SU-DHL-6 (cell line): ENCODE measurements around the gene HIVEP2.

ENCODE experiments used
- H2AFZ ChIP-seq: fragments of 200-600 bp; sonication (generic); 2 replicates; pipeline ENCODE4 v1.6.1; 2014; ENCODE audit warnings: low read depth, mild to moderate bottlenecking, moderate library complexity, mixed read lengths, antibody characterized with exemption, low read length; ENCODE audit not compliant: severe bottlenecking
- H3F3A ChIP-seq: fragments of 200-600 bp; shearing (Covaris generic); 2 replicates; pipeline ENCODE4 v1.6.0; 2016; ENCODE audit warnings: antibody characterized with exemption, mild to moderate bottlenecking; ENCODE audit not compliant: insufficient read depth
- H3K27ac ChIP-seq: fragments of 200-600 bp; sonication (generic); 2 replicates; pipeline ENCODE4 v1.5.1; 2016; ENCODE audit warnings: low read depth, mild to moderate bottlenecking, low read length, moderate library complexity, mixed read lengths
- H3K27me3 ChIP-seq: fragments of 200-600 bp; sonication (generic), shearing (Covaris generic); 2 replicates; pipeline ENCODE4 v1.6.0; 2014; ENCODE audit warnings: mild to moderate bottlenecking, low read length
- H3K36me3 ChIP-seq: fragments of 200-600 bp; sonication (generic); 2 replicates; pipeline ENCODE4 v1.6.1; 2014; ENCODE audit warnings: mild to moderate bottlenecking, low read length, mixed read lengths
- H3K4me2 ChIP-seq: fragments of 300-600, 200-600 bp; shearing (Covaris generic), sonication (generic); 2 replicates; pipeline ENCODE4 v1.6.0; 2014; ENCODE audit warnings: low read length, low read depth, mild to moderate bottlenecking; ENCODE audit not compliant: poor library complexity, severe bottlenecking
- H3K4me3 ChIP-seq: fragments of 200-600 bp; sonication (generic); 2 replicates; pipeline ENCODE4 v1.5.1; 2014; ENCODE audit warnings: antibody characterized with exemption, low read length, mild to moderate bottlenecking, mixed read lengths; ENCODE audit not compliant: insufficient read depth, poor library complexity, severe bottlenecking
- H3K79me2 ChIP-seq: fragments of 200-600 bp; sonication (generic); 2 replicates; pipeline ENCODE4 v1.6.1; 2014; ENCODE audit warnings: mild to moderate bottlenecking, low read length, moderate library complexity; ENCODE audit not compliant: insufficient read depth
- H3K9ac ChIP-seq: fragments of 200-600 bp; sonication (generic); 2 replicates; pipeline ENCODE4 v1.7.0; 2014; ENCODE audit warnings: mild to moderate bottlenecking, low read length
- H3K9me2 ChIP-seq: fragments of 200-600 bp; sonication (generic); replicated peaks from 2 replicates; pipeline ENCODE4 v1.6.1; 2014; ENCODE audit warnings: low read length; ENCODE audit not compliant: insufficient read depth
- H3K9me3 ChIP-seq: fragments of 200-600 bp; sonication (generic); 2 replicates; pipeline ENCODE4 v1.6.1; 2014; ENCODE audit warnings: low read length, mixed read lengths; ENCODE audit not compliant: insufficient read depth
- H4K20me1 ChIP-seq: fragments of 200-600 bp; sonication (generic); 2 replicates; pipeline ENCODE4 v1.6.1; 2014; ENCODE audit warnings: low read depth, mild to moderate bottlenecking, antibody characterized with exemption, low read length, moderate library complexity, mixed read lengths
- CTCF ChIP-seq: fragments of 200-600 bp; sonication (generic); IDR thresholded peaks from one replicate; pipeline ENCODE4 v1.5.1; 2017; ENCODE audit warnings: antibody characterized with exemption, mild to moderate bottlenecking, low read length, moderate library complexity; ENCODE audit not compliant: insufficient read depth, poor library complexity, severe bottlenecking
- EZH2phosphoT487 ChIP-seq: fragments of 200-600 bp; sonication (generic), shearing (Covaris generic); conservative IDR thresholded peaks from 2 replicates; pipeline ENCODE4 v1.6.1; 2018; ENCODE audit warnings: mild to moderate bottlenecking, antibody characterized with exemption, low read length, moderate library complexity, mixed read lengths

Gene HIVEP2

GRCh38 chr6:142879076-142879475 is 65.9 kb downstream of the HIVEP2 start:
- Histone ChIP-seq H3K9ac (no peak overlapping the region), H2AFZ (no peak overlapping the region), H3K4me2 (no peak overlapping the region), H3F3A (no peaks in the 10 kb centered on the region), H3K27ac (no peak overlapping the region), H3K9me2 (no peaks in the 10 kb centered on the region), H3K36me3 (no peaks in the 10 kb centered on the region), H3K9me3 (no peaks in the 10 kb centered on the region), H3K4me3 (no peak overlapping the region), H3K27me3 (no peaks in the 10 kb centered on the region), H4K20me1 (0 out of 2 replicates have a peak, but pooled peaks cover 5% of the 10 kb centered on the region), H3K79me2 (peaks cover 5% of the 10 kb centered on the region; the same call in 1 of the 2 replicates)
- TF ChIP-seq EZH2phosphoT487 (no peak), CTCF (no peak)

GRCh38 chr6:142878407-142878806 is 66.6 kb downstream of the HIVEP2 start:
- H4K20me1 ChIP-seq, result peaks cover 10% of the 10 kb centered on the region; the same call in 1 of the 2 replicates
- no peak overlapping the region for H3K4me2 ChIP-seq
- TF ChIP-seq CTCF, result no peak
- TF ChIP-seq EZH2phosphoT487, result no peak
- H3K9me2 ChIP-seq, result no peaks in the 10 kb centered on the region
- H3K9ac ChIP-seq, result no peak overlapping the region
- H3K9me3 ChIP-seq, result no peaks in the 10 kb centered on the region
- H3K79me2 ChIP-seq, result peaks cover 5% of the 10 kb centered on the region; the same call in 1 of the 2 replicates
- no peak overlapping the region for H3K4me3 ChIP-seq
- no peak overlapping the region for H2AFZ ChIP-seq
- no peak overlapping the region for H3K27ac ChIP-seq
- no peaks in the 10 kb centered on the region for H3K36me3 ChIP-seq
- no peaks in the 10 kb centered on the region for H3F3A ChIP-seq
- H3K27me3 ChIP-seq, result no peaks in the 10 kb centered on the region

- H3K9ac ChIP-seq, result no peak overlapping the region
- H3K4me2 ChIP-seq, result no peak overlapping the region
- no peaks in the 10 kb centered on the region for H3K36me3 ChIP-seq
- no peaks in the 10 kb centered on the region for H3K27me3 ChIP-seq
- H3K79me2 ChIP-seq, result peaks cover 9% of the 10 kb centered on the region; the same call in 1 of the 2 replicates
- H4K20me1 ChIP-seq, result peaks cover 13% of the 10 kb centered on the region
- H2AFZ ChIP-seq, result no peak overlapping the region
- H3K27ac ChIP-seq, result no peak overlapping the region
- H3K9me3 ChIP-seq, result no peaks in the 10 kb centered on the region
- H3K9me2 ChIP-seq, result no peaks in the 10 kb centered on the region
- no peaks in the 10 kb centered on the region for H3F3A ChIP-seq
- TF ChIP-seq EZH2phosphoT487 (no peak), CTCF (no peak)
- H3K4me3 ChIP-seq, result no peak overlapping the region
Measured at GRCh38 chr6:142874676-142875075, 70.3 kb downstream of the HIVEP2 start.
